ENCODE data around the gene CRHR1.

The CRHR1 gene

DNA sequence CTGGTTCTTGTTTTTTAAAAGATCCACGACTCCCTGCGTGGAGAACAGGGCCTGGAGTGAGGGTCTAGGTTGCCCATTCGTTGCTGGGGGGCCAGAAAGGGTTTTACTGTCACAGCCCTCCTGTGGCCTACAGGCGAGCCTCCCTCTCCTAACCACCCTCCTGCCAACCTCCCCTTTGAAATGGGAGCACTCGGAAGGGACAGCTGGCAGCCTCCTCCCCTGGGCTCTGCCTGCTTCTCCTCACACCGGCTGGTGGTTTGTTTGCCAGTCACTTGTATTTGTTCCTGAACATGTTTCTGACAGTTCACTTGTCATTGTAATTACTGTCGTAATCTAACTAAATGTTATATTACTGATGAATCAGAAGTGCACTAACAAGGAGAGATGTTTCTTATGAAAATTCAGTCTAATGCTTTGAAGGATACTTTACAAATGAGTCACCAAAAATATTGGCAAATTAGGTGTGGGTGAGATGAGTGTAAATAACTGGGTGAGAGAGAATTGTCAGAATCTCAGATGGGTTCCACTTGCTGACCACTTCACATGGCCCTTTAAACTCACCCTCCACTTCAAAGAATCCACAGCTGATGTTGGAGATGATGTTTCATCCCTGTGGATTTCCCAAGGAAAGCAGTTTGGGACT, 57.9 kb downstream of the CRHR1 start:
- TF ChIP-seq, protein P1, sequence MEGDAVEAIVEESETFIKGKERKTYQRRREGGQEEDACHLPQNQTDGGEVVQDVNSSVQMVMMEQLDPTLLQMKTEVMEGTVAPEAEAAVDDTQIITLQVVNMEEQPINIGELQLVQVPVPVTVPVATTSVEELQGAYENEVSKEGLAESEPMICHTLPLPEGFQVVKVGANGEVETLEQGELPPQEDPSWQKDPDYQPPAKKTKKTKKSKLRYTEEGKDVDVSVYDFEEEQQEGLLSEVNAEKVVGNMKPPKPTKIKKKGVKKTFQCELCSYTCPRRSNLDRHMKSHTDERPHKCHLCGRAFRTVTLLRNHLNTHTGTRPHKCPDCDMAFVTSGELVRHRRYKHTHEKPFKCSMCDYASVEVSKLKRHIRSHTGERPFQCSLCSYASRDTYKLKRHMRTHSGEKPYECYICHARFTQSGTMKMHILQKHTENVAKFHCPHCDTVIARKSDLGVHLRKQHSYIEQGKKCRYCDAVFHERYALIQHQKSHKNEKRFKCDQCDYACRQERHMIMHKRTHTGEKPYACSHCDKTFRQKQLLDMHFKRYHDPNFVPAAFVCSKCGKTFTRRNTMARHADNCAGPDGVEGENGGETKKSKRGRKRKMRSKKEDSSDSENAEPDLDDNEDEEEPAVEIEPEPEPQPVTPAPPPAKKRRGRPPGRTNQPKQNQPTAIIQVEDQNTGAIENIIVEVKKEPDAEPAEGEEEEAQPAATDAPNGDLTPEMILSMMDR (IDR thresholded peaks at IDR 0.05; ENCODE audit: control extremely low read depth, extremely low read depth, low read depth, missing control alignments), result no peak
- POLR2A ChIA-PET, result no interaction called here
- CTCF ChIA-PET, result interaction anchor here (0.7 to 1.8 kb wide), 2 partner anchors 10 to 202 kb away, joined by 3 to 4 read pairs; no protein-coding TSS in a partner anchor
- DNase-seq (ENCODE audit: extremely low spot score), result no peak

DNA sequence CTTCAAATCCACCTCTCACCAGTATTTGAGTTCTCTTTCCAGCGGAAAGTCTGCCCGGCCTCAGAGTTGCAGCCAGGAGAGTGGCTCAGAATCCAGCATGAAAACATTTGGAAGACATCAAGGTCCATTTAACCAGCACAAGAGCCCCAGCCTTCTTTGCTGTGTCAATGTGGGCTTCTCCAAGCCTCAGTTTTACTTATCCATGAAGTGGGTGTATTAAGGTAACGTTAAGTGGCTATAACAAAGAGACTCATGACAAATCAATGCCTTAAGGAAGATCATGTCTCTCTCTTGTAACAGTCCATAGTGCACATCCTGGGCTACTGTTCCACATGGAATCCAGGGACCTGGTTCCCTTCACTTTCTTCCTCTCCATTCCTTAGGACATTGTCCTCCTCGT, 59.6 kb downstream of the CRHR1 start:
- CTCF ChIA-PET, result interaction anchor here (1.0 to 1.5 kb wide), 3 partner anchors 9 to 204 kb away, joined by 4 to 5 read pairs (median 4); no protein-coding TSS in a partner anchor
- no peak for DNase-seq (ENCODE audit: extremely low spot score)
- TF ChIP-seq, protein P1 (IDR thresholded peaks at IDR 0.05; ENCODE audit: control extremely low read depth, extremely low read depth, low read depth, missing control alignments), result no peak
- POLR2A ChIA-PET, result no interaction called here

DNA sequence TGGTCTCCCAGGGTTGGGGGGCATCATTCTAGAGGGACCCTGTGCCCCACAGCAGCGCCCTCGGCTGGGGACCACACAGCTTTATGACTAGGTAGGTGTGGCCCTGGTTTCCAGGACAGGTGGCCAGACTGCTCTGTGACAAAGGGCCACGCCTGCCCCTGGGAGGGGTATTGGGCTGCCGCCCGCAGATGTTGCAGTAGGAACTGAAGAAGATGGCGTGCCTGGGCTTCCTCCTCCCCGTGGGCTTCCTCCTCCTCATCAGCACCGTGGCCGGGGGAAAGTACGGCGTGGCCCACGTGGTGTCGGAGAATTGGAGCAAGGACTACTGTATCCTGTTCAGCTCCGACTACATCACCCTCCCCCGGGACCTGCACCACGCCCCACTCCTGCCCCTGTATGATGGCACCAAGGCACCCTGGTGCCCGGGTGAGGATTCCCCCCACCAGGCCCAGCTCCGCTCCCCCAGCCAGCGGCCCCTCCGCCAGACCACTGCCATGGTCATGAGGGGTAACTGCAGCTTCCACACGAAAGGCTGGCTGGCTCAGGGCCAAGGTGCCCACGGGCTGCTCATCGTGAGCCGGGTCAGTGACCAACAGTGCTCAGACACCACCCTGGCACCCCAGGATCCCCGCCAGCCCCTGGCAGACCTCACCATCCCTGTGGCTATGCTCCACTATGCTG, 60.7 kb downstream of the CRHR1 start, which contains the start of gene SPPL2C:
SPPL2C (plus strand) TSS at position 187 of the 681 bp plus-strand sequence; CDS start at position 213, 26 bp downstream.
- DNase-seq (ENCODE audit: extremely low spot score), result no peak
- CTCF ChIA-PET, result interaction anchor here (1.1 kb wide), 1 partner anchor 205 kb away, joined by 4 read pairs; no protein-coding TSS in a partner anchor

DNA sequence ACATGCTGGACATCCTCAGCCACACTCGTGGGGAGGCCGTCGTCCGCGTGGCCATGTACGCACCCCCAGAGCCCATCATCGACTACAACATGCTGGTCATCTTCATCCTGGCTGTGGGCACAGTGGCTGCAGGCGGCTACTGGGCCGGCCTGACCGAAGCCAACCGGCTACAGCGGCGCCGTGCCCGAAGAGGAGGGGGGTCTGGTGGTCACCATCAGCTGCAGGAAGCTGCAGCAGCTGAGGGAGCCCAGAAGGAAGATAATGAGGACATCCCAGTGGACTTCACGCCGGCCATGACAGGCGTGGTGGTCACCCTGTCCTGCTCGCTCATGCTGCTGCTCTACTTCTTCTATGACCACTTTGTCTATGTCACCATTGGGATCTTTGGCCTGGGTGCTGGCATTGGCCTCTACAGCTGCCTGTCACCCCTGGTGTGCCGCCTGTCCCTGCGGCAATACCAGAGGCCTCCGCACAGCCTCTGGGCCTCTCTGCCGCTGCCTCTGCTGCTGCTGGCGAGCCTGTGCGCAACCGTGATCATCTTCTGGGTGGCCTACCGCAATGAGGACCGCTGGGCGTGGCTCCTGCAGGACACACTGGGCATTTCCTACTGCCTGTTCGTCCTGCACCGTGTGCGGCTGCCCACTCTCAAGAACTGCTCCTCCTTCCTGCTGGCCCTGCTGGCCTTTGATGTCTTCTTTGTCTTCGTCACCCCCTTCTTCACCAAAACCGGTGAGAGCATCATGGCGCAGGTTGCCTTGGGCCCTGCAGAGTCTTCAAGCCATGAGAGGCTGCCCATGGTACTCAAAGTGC, 61.5 kb downstream of the CRHR1 start:
- ChIA-PET CTCF (interaction anchor here (1.6 kb wide), 1 partner anchor 13 kb away, joined by 7 read pairs; no protein-coding TSS in a partner anchor), POLR2A (no interaction called here)
- no peak for DNase-seq (ENCODE audit: extremely low spot score)
- TF ChIP-seq, protein P1 (IDR thresholded peaks at IDR 0.05; ENCODE audit: control extremely low read depth, extremely low read depth, low read depth, missing control alignments), result no peak

More for the DNA sequence above, 60.7 kb downstream of the CRHR1 start, which contains the start of gene SPPL2C:
- TF ChIP-seq, protein P1 (IDR thresholded peaks at IDR 0.05; ENCODE audit: control extremely low read depth, extremely low read depth, low read depth, missing control alignments), result no peak
- POLR2A ChIA-PET, result no interaction called here

DNA sequence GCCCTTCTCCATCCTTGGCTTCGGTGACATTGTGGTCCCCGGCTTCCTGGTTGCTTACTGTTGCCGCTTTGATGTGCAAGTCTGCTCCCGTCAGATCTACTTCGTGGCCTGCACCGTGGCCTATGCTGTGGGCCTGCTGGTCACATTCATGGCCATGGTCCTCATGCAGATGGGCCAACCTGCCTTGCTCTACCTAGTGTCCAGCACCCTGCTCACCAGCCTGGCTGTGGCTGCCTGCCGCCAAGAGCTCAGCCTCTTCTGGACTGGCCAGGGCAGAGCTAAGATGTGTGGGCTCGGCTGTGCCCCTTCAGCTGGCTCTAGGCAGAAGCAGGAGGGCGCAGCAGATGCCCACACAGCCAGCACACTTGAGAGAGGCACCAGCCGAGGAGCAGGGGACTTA, 62.1 kb downstream of the CRHR1 start:
- TF ChIP-seq, protein P1 (IDR thresholded peaks at IDR 0.05; ENCODE audit: control extremely low read depth, extremely low read depth, low read depth, missing control alignments), result no peak
- POLR2A ChIA-PET, result no interaction called here
- no peak for DNase-seq (ENCODE audit: extremely low spot score)
- CTCF ChIA-PET, result interaction anchor here (1.1 to 1.6 kb wide), 2 partner anchors 14 to 206 kb away, joined by 4 to 7 read pairs; no protein-coding TSS in a partner anchor

DNA sequence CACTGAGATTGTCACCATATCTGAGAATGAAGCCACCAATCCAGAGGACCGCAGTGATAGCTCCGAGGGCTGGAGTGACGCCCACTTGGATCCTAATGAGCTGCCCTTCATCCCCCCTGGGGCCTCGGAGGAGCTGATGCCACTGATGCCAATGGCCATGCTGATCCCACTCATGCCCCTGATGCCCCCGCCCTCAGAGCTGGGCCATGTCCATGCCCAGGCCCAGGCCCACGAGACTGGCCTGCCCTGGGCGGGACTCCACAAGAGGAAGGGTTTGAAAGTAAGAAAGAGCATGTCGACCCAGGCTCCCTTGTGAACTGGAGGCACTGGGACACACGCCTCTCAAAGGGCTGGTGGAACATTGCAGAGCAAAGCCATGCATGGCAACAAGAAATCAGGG, 62.5 kb downstream of the CRHR1 start:
- DNase-seq (ENCODE audit: extremely low spot score), result no peak
- POLR2A ChIA-PET, result no interaction called here
- TF ChIP-seq, protein P1 (IDR thresholded peaks at IDR 0.05; ENCODE audit: control extremely low read depth, extremely low read depth, low read depth, missing control alignments), result no peak
- CTCF ChIA-PET, result interaction anchor here (1.1 to 1.6 kb wide), 2 partner anchors 14 to 207 kb away, joined by 4 to 7 read pairs; no protein-coding TSS in a partner anchor

All from GM10248 (cell line).